GM12873 (cell line): ENCODE measurements around the gene PRMT9.

Experiments used
- TF ChIP-seq, protein P1 (sequence below): IDR thresholded peaks from 2 replicates; pipeline ENCODE4 v1.5.1; 2012; ENCODE audit warnings: low read depth, mild to moderate bottlenecking, moderate library complexity, low read length, control low read depth; ENCODE audit not compliant: insufficient read depth; ENCODE audit errors: missing control alignments

Gene PRMT9

DNA sequence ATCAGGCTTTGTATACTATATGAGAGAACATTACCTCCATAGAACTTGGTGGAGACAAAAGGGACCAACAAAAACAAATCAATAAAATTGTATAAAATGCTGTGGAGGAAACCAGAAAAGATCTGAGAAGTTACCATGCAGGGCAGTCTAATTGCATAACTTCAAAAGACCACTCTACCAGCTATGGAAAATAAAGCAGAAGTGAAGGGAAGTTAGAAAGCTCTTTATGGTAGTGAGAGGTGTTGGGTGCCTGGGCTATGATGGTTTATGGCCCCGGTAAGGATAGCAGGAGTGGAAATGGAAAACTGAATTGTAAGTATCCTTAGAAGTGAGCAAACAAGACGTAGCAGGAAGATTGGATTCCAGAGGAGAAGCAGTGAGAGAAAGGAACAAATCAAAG is 63.6 kb downstream of the PRMT9 start:
- TF ChIP-seq, protein P1, sequence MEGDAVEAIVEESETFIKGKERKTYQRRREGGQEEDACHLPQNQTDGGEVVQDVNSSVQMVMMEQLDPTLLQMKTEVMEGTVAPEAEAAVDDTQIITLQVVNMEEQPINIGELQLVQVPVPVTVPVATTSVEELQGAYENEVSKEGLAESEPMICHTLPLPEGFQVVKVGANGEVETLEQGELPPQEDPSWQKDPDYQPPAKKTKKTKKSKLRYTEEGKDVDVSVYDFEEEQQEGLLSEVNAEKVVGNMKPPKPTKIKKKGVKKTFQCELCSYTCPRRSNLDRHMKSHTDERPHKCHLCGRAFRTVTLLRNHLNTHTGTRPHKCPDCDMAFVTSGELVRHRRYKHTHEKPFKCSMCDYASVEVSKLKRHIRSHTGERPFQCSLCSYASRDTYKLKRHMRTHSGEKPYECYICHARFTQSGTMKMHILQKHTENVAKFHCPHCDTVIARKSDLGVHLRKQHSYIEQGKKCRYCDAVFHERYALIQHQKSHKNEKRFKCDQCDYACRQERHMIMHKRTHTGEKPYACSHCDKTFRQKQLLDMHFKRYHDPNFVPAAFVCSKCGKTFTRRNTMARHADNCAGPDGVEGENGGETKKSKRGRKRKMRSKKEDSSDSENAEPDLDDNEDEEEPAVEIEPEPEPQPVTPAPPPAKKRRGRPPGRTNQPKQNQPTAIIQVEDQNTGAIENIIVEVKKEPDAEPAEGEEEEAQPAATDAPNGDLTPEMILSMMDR = no peak

DNA sequence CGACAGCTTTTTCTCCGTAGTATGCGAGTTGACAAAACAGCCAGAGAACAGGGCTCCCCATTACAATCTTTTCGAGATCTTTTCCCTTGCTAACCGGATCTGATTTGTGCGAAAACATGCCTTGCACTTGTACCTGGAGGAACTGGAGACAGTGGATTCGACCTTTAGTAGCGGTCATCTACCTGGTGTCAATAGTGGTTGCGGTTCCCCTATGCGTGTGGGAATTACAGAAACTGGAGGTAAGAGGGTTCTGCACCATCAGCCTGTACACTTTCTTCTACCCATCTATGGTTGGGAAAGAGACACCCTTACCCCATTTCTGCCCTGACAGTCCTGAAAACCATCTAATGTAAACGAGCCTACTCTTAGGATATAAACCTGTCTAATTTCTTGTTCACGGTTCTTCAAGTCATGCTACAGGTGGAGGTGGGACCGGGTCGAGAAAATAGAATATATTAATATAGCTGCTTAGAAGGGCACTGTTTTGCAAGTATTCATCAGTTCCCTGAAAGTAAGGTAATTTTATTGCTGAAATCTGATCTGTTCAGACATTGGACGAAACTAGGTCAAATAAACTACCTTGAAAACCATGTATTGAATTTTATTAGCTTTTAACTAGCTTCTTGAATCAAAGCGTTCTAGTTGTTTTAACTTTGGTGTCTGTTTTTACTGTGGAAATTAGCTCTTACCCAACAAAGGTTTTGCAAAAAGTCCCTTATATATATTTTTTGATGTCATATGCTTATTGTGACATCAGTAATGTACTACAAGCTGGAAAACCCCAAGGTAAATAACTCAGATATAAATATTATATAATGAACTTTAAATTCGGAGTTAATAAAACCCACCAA is 65.9 kb downstream of the PRMT9 start:
- TF ChIP-seq, protein P1 = no peak

DNA sequence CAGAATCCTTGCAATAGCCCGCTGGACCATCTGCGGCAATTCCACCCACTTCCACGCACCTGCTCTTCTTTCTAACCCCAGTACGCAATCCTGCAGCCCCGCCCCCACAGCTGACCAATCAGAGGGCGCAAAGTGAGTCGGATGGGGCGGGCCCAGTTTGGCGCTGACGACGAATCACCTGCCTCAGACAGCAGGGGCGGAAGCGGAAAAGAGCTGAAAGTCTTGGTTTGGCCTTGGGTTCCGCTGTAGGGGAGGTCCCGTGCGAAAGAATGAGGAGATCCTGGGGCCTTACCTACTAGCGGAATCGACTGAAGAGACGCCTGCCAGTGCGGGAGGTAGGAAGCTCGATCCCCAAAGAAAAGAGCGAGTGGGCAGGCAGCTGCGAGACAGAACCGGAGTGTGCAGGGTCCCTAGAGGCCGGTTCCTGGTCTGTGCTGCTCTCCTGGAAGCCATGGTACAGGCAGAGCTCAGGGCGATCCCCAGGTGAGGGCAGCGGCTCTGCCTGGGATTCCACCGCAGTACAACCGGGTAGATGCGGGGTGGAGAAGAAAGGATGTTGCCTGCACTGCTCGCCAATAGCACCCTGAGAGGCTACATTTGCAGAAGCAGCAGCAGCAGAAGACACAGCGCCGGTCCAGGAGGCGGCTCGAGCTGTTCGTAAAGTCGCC is 66.7 kb downstream of the PRMT9 start, which contains the start of gene TMEM184C:
TMEM184C (plus strand) TSS at position 225 of the 668 bp plus-strand sequence. CDS start 560 bp downstream, outside the sequence.
- TF ChIP-seq, protein P1 = no peak

DNA sequence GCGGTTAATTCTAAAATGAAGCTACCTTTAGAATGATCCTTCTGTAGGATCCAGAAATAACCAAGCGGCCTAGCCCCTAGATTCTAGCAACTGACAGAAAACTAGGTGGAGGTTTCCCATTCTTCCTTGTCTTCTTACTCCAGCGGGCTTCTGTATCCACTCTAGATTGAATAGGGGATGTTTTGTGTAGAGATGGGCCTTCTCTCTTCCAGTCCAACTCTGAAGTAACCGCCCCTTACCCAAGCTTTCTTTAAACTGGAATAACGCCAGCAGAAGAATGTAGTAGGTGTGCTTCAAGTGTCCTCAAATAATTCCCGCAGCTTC is 67.2 kb downstream of the PRMT9 start:
- TF ChIP-seq, protein P1 = no peak

DNA sequence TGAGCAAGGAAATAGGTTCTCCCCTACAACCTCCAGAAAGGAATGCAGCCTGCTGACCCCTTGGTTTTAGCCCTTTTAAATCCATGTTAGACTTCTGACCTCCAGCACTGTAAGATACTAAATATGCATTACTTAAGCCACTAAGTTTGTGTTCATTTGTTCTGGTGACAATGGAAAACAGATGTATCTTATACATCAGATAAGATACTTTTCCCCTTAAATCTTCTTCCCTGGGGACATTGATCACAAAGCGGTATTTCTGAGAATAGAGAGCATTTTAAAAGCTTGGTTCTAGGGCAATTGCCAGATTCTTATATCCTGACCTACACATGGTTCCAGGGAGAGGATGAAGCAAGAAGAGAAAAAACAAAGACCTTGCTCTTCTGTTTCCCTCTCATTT is 73.3 kb downstream of the PRMT9 start:
- TF ChIP-seq, protein P1 = no peak

DNA sequence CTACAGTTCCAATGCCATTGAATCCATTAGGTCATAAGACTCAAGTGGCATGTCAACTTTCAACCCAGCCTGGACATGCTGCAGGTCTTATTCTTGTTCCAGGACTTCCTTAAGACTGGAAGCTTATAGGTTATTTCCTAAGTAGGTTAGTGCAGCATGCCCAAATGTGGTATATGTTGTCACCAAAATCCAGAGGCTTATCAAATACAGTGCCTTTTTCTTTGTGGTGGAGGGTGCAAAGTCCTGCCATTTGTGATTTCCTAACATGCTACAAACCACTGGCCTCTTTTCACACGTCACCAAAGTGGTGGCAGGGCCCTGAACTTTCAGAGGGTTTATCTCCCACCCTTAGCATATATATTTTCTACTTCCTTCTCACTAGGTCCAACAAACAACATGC is 76.5 kb downstream of the PRMT9 start:
- TF ChIP-seq, protein P1 = no peak

DNA sequence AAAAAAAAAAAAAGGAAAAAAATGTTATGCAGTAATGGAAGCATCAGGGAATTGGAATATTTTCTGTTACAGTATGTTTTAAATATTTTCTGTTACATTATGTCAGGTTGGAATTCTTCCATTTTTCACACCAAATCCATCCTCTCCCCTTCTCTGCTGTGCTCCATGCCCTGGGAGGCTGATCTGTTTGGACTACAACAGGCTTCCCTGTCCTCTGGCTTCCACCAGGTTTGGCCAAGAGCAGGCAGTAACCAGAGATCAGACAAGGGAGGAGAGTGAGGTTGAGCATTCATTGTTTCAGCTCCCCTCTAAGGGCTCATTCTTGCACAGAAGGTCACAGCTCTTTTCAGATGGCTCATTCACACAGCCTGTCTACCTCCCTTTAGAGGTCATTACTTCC is 78.5 kb downstream of the PRMT9 start:
- TF ChIP-seq, protein P1 = no peak
